GM12891 (cell line): ENCODE results near the gene CCDC8.

Experiments used
- PAX5 ChIP-seq: IDR thresholded peaks from 2 replicates; pipeline ENCODE4 v1.6.1; 2011; ENCODE audit warnings: low read length, moderate library complexity, mild to moderate bottlenecking; ENCODE audit not compliant: insufficient read depth, severe bottlenecking
- POLR2A ChIP-seq: IDR thresholded peaks from 2 replicates; pipeline ENCODE4 v1.6.1; 2011; ENCODE audit warnings: low read depth, low read length, control low read depth
- POLR2AphosphoS5 ChIP-seq: IDR thresholded peaks from 2 replicates; pipeline ENCODE4 v1.6.1; 2011; ENCODE audit warnings: low read depth, low read length, control low read depth
- POU2F2 ChIP-seq: IDR thresholded peaks from 2 replicates; pipeline ENCODE4 v1.6.1; 2011; ENCODE audit warnings: low read depth, mild to moderate bottlenecking, control low read depth, low read length, moderate library complexity
- SPI1 ChIP-seq: IDR thresholded peaks from 2 replicates; pipeline ENCODE4 v1.6.1; 2011; ENCODE audit warnings: low read depth, low read length, control low read depth
- TAF1 ChIP-seq: IDR thresholded peaks from 2 replicates; pipeline ENCODE4 v1.6.1; 2011; ENCODE audit warnings: low read depth, low read length, control low read depth

DNA sequence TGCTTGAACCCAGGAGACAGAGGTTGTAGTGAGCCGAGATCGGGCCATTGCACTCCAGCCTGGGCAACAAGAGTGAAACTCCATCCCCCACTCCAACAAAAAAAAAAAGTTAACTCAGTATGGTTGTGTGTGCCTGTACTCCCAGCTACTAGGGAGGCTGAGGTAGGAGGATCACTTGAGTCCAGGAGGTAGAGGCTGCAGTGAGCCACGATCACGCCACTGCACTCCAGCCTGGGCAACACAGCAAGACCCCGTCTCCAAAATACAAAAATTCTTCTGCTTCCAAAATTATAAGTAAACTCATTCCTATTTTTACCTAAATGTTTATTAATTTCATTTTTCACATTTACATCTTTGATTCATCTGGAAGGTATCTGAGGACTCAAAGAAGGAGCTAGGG lies 43.6 kb upstream of the CCDC8 start:
- TF ChIP-seq POLR2A (no peak), POLR2AphosphoS5 (no peak), TAF1 (no peak), SPI1 (no peak), POU2F2 (no peak), PAX5 (no peak)
